Left ventricle myocardium inferior (tissue), 1 donor: Measurements from ENCODE around the gene NFIA. TPM values are rescaled to one million over a fixed set of nuclear protein-coding genes. Genes with fewer than 3 reads are reported as not detected.
A peak's percentile ranks its signal among the peaks of the same experiment; 100 is the strongest.

Experiments used
- DNase-seq: peaks from one replicate; pipeline ENCODE4 v3.0.0-alpha.2; 2020
- H3K27ac ChIP-seq: fragments of 200-600 bp; replicated peaks from 2 replicates; pipeline ENCODE4 v1.8.0; 2021
- H3K27me3 ChIP-seq: fragments of 200-600 bp; 2 replicates; pipeline ENCODE4 v1.8.0; 2021; ENCODE audit warnings: low read depth
- H3K36me3 ChIP-seq: fragments of 200-600 bp; 2 replicates; pipeline ENCODE4 v1.8.0; 2021
- H3K4me1 ChIP-seq: fragments of 200-600 bp; 2 replicates; pipeline ENCODE4 v1.8.0; 2021
- H3K4me3 ChIP-seq: fragments of 200-600 bp; 2 replicates; pipeline ENCODE4 v1.8.0; 2021; ENCODE audit warnings: mild to moderate bottlenecking, moderate library complexity
- H3K9me3 ChIP-seq: fragments of 200-600 bp; replicated peaks from 2 replicates; pipeline ENCODE4 v1.8.0; 2021
- CTCF ChIP-seq: fragments of 200-600 bp; IDR thresholded peaks from 2 replicates; pipeline ENCODE4 v1.8.0; 2021; ENCODE audit warnings: antibody characterized with exemption, mild to moderate bottlenecking, borderline replicate concordance
- intact Hi-C: fragments of 100-400 bp; cut with micrococcal nuclease; formaldehyde crosslinking; loops from one replicate; pipeline ENCODE4 v1.11.0; 2022
- total RNA-seq: library from RNA; stranded (reverse); fragmentation: NEBNext Ultra II Directional; extraction: Animal tissue kit (Norgen Biotek cat#: 25700); gene quantifications from one replicate; pipeline ENCODE4 v1.2.1, GENCODE V29; 2021
- donor health status: DM: no; HTN: yes; CAD: no; lungs with severe emphysema.

NFIA gene
- total RNA-seq, 1 donor from 2014 or later, result 90.2 TPM

- Histone ChIP-seq H3K9me3 (no peaks in the 10 kb centered on the region), H3K4me1 (peaks cover 78% of the 10 kb centered on the region), H3K27ac (peak overlapping the region; percentile 98), H3K4me3 (peak overlapping the region; percentile 88), H3K36me3 (no peaks in the 10 kb centered on the region), H3K27me3 (no peaks in the 10 kb centered on the region)
- DNase-seq, result no peak
- intact Hi-C loops, result loop anchor here (10.0 kb wide), 1 partner anchor 254 kb away; no protein-coding TSS in a partner anchor
- TF ChIP-seq CTCF, result no peak
Observed at GRCh38 chr1:61080413-61081143, 1.8 kb upstream of the NFIA start.

GRCh38 chr1:61081144-61081685 is 1.1 kb upstream of the NFIA start:
- Histone ChIP-seq H3K27ac (peak overlapping the region; percentile 98), H3K27me3 (no peaks in the 10 kb centered on the region), H3K36me3 (no peaks in the 10 kb centered on the region), H3K9me3 (no peaks in the 10 kb centered on the region), H3K4me1 (peaks cover 82% of the 10 kb centered on the region), H3K4me3 (peak overlapping the region; percentile 88)
- intact Hi-C loops, result loop anchor here (10.0 kb wide), 1 partner anchor 254 kb away; no protein-coding TSS in a partner anchor
- DNase-seq, result no peak
- no peak for TF ChIP-seq CTCF

GRCh38 chr1:61081686-61082310 is 563 bp upstream of the NFIA start:
- peak overlapping the region; percentile 88 for H3K4me3 ChIP-seq
- H3K4me1 ChIP-seq, result peaks cover 82% of the 10 kb centered on the region
- H3K27me3 ChIP-seq, result no peaks in the 10 kb centered on the region
- intact Hi-C loops, result loop anchor here (10.0 kb wide), 1 partner anchor 253 kb away; no protein-coding TSS in a partner anchor
- H3K9me3 ChIP-seq, result no peaks in the 10 kb centered on the region
- no peak for TF ChIP-seq CTCF
- no peaks in the 10 kb centered on the region for H3K36me3 ChIP-seq
- peak; percentile 51 for DNase-seq
- H3K27ac ChIP-seq, result peak overlapping the region; percentile 98

DNA sequence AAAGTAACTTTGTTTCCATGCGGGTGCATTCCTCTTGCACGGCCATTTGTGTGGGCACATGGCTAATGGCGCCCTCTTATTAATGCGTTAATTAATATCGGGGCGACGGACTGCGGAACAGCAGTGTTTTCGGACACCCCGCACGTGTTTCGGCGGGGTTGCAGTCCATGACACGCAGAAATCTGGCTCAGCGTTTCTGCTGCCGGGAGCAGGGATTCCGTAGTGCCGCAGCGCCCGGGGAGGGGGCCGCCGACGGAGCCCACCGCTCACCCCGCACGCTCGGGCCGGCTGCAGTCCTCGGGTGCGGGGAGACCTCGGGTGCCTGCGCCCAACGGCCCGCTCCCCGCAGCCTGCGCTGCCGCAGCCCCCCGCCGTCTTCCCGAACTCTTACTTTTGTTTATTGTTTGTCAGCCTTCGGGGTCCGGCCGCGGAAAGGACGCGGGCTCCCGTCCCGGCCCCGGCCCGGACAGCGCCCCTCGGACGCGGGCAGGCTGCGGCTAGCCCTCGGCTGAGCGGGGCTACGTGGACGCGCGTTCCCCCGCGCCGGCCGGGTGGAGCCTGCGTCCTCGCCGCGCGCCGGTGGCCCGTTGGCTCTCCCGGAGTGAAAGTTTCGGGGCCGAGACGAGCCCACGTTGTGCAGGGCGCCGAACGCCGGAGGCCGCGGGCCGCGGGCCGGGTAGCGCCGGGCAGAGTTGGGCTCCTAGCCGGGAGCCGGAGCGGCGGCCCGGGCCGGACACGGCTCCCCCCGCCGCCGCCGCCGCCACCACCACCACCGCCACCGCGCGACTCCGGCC is 849 bp downstream of the NFIA start:
- peaks cover 88% of the 10 kb centered on the region for H3K4me1 ChIP-seq
- DNase-seq, result peak; percentile 36
- H3K36me3 ChIP-seq, result peaks cover 3% of the 10 kb centered on the region
- peak overlapping the region; percentile 98 for H3K27ac ChIP-seq
- intact Hi-C loops, result loop anchor here (10.0 kb wide), 1 partner anchor 252 kb away; no protein-coding TSS in a partner anchor
- H3K9me3 ChIP-seq, result no peaks in the 10 kb centered on the region
- H3K27me3 ChIP-seq, result no peaks in the 10 kb centered on the region
- peak overlapping the region; percentile 88 for H3K4me3 ChIP-seq
- TF ChIP-seq CTCF, result no peak
